Measurements from ENCODE around the gene SLC38A10.

Gene SLC38A10

DNA sequence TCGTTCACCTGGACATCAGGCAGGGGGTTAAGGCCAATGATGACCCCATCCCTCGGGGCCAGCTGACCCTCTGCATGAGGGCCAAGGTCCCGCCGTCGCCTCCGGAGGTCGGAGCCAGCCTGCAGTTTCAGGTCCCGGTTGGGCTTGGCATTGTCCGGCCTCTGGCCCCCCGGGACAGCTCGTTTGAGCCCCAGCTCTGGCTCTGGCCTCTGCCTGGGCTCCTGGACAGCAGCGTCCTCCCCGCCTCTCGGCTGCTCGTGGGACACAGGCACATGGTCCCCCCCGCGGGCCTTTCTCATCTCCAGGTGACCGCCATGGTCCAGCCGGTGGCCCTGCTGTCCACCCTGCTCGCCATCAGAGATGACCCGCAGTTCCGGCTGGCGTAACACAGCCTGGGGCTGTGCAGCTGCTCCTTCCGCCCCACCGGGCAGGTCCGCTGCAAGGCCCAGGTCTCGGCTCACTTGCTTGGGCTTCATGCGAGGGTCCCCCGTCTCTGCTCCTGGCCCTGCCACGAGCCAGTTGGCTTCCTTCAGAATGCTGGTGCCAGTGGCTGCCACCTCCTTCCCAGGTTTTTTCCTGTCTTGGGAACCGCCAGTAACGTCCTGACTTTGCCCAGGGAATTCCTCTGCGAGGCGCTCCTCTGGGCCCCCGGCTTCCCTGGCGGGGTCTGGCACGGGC, 49.3 kb downstream of the SLC38A10 start:
- H3K27ac ChIP-seq, result no peak overlapping the region
- TF ChIP-seq ZFX (IDR thresholded peaks at IDR 0.05), result no peak
- TF ChIP-seq, protein P1, sequence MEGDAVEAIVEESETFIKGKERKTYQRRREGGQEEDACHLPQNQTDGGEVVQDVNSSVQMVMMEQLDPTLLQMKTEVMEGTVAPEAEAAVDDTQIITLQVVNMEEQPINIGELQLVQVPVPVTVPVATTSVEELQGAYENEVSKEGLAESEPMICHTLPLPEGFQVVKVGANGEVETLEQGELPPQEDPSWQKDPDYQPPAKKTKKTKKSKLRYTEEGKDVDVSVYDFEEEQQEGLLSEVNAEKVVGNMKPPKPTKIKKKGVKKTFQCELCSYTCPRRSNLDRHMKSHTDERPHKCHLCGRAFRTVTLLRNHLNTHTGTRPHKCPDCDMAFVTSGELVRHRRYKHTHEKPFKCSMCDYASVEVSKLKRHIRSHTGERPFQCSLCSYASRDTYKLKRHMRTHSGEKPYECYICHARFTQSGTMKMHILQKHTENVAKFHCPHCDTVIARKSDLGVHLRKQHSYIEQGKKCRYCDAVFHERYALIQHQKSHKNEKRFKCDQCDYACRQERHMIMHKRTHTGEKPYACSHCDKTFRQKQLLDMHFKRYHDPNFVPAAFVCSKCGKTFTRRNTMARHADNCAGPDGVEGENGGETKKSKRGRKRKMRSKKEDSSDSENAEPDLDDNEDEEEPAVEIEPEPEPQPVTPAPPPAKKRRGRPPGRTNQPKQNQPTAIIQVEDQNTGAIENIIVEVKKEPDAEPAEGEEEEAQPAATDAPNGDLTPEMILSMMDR (conservative IDR thresholded peaks at IDR 0.05), result no peak

DNA sequence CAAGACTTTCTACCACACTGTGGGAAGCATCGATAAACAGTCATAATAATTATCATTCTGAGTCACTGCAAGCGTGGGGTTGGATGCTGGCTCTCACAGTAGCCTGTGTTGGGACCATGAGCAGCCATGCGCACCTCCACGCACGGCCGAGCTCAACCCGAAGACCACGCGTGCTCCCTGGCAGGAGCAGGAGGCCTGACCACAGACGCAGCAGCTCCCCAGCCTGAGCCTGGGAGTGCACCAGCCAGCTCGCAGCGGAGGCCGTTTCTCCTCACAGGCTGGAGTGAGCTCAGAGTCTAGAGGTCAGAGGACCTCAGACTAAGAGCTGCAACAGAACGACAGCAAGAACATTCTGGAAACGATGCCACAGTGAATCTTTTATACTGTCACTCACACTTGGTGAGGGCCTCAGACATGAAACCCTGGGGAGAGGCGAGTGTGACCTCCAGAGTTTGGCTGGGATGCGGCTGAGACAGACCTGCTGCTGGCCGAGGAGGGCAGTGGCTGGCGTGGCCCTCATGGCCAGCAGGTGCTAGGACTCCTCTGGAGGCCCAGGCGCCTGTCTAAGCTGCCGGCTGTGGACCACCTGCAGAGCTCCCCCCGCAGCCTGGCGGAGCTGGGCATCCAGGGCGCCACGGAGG, 50.0 kb downstream of the SLC38A10 start:
- TF ChIP-seq, protein P1 (conservative IDR thresholded peaks at IDR 0.05), result no peak
- no peak for TF ChIP-seq ZFX (IDR thresholded peaks at IDR 0.05)

DNA sequence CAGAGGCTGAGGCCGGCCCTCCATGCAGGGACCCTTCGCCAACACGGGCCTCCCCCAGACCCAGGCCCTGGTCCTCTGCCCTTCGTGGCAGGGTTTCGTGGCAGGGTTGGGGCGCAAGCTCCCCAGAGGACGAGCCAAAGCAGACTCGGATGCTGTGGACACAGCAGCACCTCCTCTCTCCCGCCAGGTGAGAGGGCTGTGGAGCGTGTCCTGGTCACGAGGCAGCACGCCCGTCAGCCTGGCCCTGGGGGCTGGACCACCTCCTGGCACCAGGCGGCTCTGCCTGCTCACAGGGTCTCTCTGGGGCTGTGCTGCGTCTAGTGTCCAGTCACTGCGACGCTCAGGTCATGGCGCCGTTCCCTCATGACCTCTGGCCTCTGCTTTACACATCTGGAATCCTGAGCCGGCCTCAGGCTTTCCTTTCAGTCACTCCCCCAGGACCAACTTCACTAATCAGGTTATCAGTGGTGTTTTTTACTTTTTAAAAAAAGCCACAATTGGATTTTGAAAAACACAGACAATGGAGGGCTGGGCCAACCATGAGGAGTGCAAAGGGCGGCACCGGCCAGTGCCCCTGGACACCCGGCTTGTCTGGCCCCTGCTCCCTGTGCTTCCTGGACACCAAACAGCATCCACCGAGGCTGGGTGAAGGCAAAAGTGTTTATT, 50.6 kb downstream of the SLC38A10 start:
- no peak overlapping the region for H3K27ac ChIP-seq
- TF ChIP-seq, protein P1 (conservative IDR thresholded peaks at IDR 0.05), result no peak
- TF ChIP-seq ZFX (IDR thresholded peaks at IDR 0.05), result no peak

More for the DNA sequence above, 50.0 kb downstream of the SLC38A10 start:
- no peak overlapping the region for H3K27ac ChIP-seq

DNA sequence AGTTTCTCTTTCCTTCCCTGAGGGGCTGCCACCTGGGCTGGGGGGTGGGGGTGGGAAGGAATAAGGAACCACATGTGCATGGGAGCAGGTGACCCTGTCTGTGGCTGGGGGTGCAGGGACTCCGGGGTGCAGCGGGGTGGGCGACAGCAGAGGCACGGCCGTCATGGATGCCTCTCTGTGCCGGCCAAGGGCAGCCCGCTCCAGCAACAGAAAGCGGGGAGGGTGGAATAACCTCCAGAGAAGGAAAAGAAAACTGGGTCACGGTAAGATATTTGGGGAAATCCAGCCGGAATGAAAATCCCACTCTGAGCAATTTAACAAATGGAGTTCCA, 51.8 kb downstream of the SLC38A10 start:
- no peak overlapping the region for H3K27ac ChIP-seq
- TF ChIP-seq ZFX (IDR thresholded peaks at IDR 0.05), result no peak
- TF ChIP-seq, protein P1 (conservative IDR thresholded peaks at IDR 0.05), result no peak

DNA sequence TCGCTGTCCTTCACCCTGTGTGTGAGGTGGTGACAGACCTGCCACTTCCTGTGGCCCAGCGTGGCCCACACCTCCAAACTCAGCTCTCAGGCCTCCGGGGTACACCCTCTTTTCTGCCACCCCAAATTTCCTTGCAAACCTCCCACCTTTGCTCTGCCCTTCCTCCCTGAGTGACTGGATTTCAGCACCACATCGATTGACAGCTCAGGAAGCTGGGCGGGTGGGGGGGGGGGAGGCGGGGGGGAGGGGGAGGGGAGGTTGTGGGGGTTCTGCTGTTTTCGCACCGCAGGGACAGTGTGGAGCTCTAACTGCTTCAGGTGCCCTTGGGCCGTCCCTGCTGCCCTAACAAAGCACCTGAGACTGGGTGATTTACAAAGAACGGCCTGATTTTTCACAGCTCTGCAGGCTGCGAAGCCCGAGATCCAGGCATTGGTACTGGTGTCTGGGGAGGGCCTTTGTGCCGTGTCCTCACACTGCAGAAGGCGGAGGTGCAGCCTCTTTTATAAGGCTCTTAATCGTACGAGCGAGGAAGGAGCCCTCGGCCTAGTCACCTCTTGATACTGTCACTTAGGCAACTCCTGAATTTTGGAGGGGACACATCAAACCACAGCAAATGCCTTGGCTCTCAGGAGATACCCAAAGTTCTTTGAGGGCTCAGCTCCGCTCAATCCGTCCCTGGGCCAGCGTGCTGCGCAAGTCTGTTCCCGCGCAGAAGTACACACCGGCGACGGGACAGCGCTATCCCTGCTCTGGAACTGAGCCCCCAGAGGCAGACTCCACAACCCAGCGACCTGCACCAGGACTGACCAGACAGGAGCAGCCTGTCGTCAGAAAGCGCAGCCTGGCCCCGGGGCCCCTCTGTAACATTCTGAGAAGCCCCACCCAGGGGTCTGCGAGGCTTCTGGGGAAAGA, 52.4 kb downstream of the SLC38A10 start:
- no peak for TF ChIP-seq ZFX (IDR thresholded peaks at IDR 0.05)
- TF ChIP-seq, protein P1 (conservative IDR thresholded peaks at IDR 0.05), result no peak
- no peak overlapping the region for H3K27ac ChIP-seq

DNA sequence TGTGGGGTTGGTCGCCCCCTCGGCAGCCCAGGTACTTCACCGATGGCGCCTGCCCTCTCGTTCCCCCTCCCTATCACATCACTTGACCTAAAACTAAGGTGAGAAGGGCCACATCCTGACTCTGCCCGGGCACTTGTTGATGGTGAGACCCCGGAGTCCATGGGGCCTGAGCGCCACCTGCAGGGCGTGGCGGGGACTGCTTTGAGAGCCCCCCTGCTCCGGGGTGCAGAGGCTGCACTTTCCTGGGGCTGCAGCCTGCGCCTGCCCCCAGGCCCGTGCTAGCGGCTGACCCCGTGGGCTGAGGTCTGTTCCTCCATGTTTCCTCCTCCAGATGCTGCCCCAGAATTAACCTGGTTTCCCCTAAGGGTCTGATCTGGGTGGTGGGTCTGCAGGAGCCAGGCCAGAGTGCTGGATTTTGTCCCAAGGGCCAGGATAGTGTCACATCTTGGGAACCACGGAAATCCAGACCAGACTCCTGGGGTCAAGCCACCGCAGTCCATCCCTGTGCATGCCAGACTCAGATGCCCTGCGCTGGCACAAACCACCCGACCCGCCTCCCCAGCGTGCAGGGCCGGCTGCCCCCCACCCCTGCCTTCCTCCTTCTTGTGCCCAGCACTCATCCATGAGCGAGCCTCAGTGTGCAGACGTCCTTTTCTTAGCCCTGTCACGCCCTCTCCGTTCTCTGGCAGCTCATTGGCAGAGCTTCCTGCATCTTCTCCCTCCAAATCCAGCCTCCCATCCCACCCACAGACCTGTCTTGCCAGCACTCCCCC, 53.3 kb downstream of the SLC38A10 start:
- H3K27ac ChIP-seq, result no peak overlapping the region
- no peak for TF ChIP-seq ZFX (IDR thresholded peaks at IDR 0.05)
- TF ChIP-seq, protein P1 (conservative IDR thresholded peaks at IDR 0.05), result peak; percentile 85

Data from C4-2B (cell line).